ENCODE data around the gene NR5A1. TPM values are rescaled to one million over a fixed set of nuclear protein-coding genes. Genes with fewer than 3 reads are reported as not detected.
A peak's percentile ranks its signal among the peaks of the same experiment; 100 is the strongest.

The NR5A1 gene
- total RNA-seq, 4 donors from 2014 or later = not detected

- Histone ChIP-seq H3K4me3 (peak overlapping the region; percentile 7 to 49 (median 30)), H3K27me3 (peaks cover 2 to 75% (median 6%) of the 10 kb centered on the region in 4 donors), H3K36me3 (no peaks in the 10 kb centered on the region), H3K9me3 (no peaks in the 10 kb centered on the region), H3K4me1 (peaks cover 0 to 35% (median 11%) of the 10 kb centered on the region in 3 donors), H3K27ac (no peak overlapping the region)
- DNase-seq = no peak
- TF ChIP-seq POLR2A (IDR thresholded peaks at IDR 0.05) (no peak), CTCF (IDR thresholded peaks at IDR 0.05) (no peak)
- 73% methylated on average over 11 of the region's 85 CpGs; no CpG with 5 or more reads in 1 of the 2 donors for WGBS, 2 donors
- intact Hi-C loops (cut with DNase I) = no loop called here
Measured at GRCh38 chr9:124452841-124453585, 54.2 kb downstream of the NR5A1 start.

- TF ChIP-seq CTCF (IDR thresholded peaks at IDR 0.05) = no peak
- no peak for TF ChIP-seq POLR2A (IDR thresholded peaks at IDR 0.05)
- no peaks in the 10 kb centered on the region for H3K9me3 ChIP-seq
- peaks cover 2 to 80% (median 6%) of the 10 kb centered on the region in 4 donors for H3K27me3 ChIP-seq
- H3K4me3 ChIP-seq = no peak overlapping the region
- peaks cover 0 to 35% (median 11%) of the 10 kb centered on the region in 3 donors for H3K4me1 ChIP-seq
- no peaks in the 10 kb centered on the region for H3K36me3 ChIP-seq
- DNase-seq = no peak
- WGBS, 2 donors = 76 to 93% methylated on average over 5 to 14 of the region's 19 CpGs
- H3K27ac ChIP-seq = no peak overlapping the region
- intact Hi-C loops (cut with DNase I) = no loop called here
Measured at GRCh38 chr9:124452326-124452725, 54.9 kb downstream of the NR5A1 start.

- peak overlapping the region in 1 of 4 donors; percentile 37 for H3K4me3 ChIP-seq
- WGBS, 2 donors = 57 to 64% methylated on average over 15 to 16 of the region's 19 CpGs
- H3K36me3 ChIP-seq = no peaks in the 10 kb centered on the region
- no peak for DNase-seq
- peaks cover 0 to 35% (median 11%) of the 10 kb centered on the region in 3 donors for H3K4me1 ChIP-seq
- intact Hi-C loops (cut with DNase I) = no loop called here
- peaks cover 2 to 86% (median 6%) of the 10 kb centered on the region in 4 donors for H3K27me3 ChIP-seq
- H3K9me3 ChIP-seq = no peaks in the 10 kb centered on the region
- TF ChIP-seq CTCF (IDR thresholded peaks at IDR 0.05) (no peak), POLR2A (IDR thresholded peaks at IDR 0.05) (no peak)
- no peak overlapping the region for H3K27ac ChIP-seq
Measured at GRCh38 chr9:124450931-124451661, 56.1 kb downstream of the NR5A1 start.

GRCh38 chr9:124450241-124450924 is 56.8 kb downstream of the NR5A1 start, which contains the start of gene ADGRD2:
ADGRD2 (plus strand) TSS chr9:124450451; CDS start chr9:124451667, 1,216 bp downstream.
- H3K4me1 ChIP-seq = peaks cover 0 to 38% (median 11%) of the 10 kb centered on the region in 3 donors
- TF ChIP-seq CTCF (IDR thresholded peaks at IDR 0.05) = no peak
- TF ChIP-seq POLR2A (IDR thresholded peaks at IDR 0.05) = no peak
- H3K36me3 ChIP-seq = no peaks in the 10 kb centered on the region
- H3K27ac ChIP-seq = no peak within 1 kb of the TSS
- 11 to 14% methylated on average over 14 to 17 of the region's 41 CpGs for WGBS, 2 donors
- no peak for DNase-seq
- no peaks in the 10 kb centered on the region for H3K9me3 ChIP-seq
- H3K27me3 ChIP-seq = peaks cover 2 to 88% (median 6%) of the 10 kb centered on the region in 4 donors
- H3K4me3 ChIP-seq = peak within 1 kb of the TSS in 2 of 4 donors; percentile 16 to 37
- intact Hi-C loops (cut with DNase I) = no loop called here
